HG03565 (cell line): ENCODE data around the gene FDXACB1.
"Not testable (repeated sequence)": the region's sequence is repeated elsewhere in the genome, so short reads cannot be mapped to it uniquely, and the experiment has no call there.

Experiments
- ATAC-seq: cut with Tn5 transposase; IDR thresholded peaks from one replicate; pipeline ENCODE4 v1.9.1; 2021; ENCODE audit warnings: mild to moderate bottlenecking, moderate library complexity; ENCODE audit not compliant: unreplicated experiment

Gene FDXACB1

DNA sequence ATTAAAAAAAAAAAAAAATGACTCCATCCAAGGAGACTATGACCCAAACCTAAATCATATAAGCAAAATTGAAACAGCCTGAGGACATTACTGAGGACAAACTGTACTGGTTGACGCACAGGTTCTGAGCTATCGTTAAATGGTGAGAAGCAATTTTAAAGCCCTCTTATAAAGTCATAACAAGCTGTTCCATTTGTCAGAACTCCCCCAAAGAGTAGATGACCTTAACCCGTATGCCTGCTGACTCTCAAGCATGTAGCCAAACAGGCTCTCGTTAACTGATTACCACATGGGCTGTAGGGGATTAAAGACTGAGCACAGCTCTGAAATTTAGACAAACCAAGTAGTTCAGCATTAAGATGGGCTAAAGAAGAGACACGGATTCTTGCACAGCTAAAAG, 30.4 kb upstream of the FDXACB1 start:
- ATAC-seq: no peak

DNA sequence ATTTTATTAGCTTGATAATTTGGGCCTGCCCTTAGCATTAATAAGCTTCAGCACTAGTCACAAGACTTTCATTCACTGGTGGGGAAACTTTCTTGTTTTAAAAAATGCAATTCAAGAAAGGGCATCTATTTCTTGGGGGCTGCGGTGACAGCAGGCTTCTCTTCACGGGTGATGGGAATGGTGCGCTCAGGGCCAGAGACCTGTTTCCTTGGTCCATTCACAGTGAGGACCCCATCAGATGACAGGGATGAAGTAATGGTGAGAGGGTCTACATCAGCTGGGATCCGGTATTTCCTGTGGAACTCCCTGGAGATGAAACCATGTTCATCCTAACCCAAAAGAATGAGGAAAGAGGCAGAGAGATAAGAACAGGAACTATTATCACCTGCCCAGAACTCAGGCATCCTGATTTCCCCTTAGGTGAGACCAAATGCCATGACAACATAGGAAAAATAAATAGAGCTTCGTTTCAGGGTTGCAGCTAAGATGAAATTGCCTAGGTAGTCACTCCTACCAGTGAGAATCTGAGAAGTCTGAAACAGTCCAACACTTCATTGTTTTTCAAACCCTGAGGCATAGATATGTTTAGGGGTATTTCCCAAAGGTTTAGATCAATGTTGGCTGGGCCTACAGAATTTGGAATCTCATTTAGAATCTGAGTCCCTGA, 29.8 kb upstream of the FDXACB1 start:
- no peak for ATAC-seq

DNA sequence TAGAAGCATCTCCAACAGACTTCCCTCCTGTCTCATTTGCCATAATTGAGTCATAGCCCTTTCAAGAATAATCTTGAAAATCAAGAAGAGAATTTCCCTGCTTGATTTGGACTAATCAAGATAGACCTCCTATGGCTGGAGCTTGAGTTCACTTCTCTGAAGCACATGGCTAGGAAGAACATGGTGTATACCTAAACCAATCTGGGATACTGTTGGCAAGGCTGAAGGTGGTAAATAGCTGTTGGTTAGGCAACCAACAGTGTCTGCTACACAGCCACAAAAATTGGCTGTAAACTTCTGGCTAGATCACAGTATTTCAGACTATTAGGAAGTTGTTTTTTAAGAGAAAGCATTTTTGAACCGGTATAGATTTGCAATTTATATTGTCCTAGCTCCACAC, 27.7 kb upstream of the FDXACB1 start:
- ATAC-seq: no peak

DNA sequence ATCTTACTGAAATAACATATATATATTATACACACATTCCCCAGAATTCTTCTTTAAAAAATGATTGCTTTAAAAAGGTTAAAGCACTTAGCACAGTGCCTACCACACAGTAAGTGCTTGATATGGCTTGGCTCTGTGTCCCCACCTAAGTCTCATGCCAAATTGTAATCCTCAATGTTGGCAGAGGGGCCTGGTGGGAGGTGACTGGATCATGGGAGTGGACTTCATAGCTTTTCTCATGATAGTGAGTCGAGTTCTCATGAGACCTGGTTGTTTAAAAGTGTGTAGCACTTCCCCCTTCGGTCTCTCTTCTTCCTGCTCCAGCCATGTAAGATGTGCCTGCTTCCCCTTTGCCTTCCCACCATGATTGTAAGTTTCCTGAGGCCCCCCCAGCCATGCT, 26.4 kb upstream of the FDXACB1 start:
- no peak for ATAC-seq

DNA sequence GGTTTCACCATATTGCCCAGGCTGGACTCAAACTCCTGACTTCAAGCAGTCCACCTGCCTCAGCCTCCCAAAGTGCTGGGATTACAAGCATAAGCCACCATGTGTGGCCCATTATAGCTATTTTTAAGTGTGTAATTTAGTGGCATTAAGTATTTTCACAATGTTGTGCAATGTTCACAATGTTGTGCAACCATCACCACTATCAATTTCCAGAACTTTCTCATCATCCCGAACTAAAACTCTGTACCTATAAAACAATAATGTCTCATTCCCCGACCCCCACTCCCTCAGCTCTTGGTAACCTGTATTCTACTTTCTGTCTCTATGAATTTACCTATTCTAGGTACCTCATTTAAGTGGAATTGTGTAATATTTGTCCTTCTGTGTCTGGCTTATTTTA, 7.9 kb upstream of the FDXACB1 start:
- ATAC-seq: no peak

DNA sequence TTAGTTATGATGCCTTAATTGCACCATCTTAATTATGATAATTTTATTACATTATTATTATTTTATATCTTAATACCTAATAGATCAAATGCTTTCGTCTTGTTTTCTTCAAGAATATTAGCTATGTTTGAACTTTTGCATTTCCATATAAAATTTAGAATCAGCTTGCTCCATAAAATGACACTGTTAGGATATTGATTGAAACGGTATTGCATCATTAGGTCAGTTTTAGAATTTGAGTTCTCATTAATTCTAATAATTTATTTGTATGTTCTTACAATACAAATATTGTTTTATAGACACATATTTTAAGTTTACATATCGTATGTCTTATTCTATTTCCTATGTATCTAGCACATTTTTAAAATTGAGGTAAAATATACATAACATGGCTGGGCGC, 7.1 kb upstream of the FDXACB1 start:
- ATAC-seq: no peak

DNA sequence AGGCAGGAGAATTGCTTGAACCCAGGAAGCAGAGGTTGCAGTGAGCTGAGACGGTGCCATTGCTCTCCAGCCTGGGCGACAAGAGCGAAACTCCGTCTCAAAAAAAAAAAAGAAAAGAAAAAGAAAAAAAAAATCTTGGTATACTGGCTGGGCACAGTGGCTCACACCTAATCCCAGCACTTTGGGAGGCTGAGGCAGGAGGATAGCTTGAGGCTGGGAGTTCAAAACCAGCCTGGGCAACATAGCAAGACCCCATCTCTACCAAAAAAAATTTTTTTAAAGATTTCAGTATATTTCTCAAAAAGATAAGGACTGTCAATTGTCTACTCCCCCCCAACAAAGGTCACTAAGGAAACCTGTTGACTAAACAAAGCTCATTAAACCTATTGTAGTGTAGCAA, 6.1 kb upstream of the FDXACB1 start:
- ATAC-seq: not testable (repeated sequence)

DNA sequence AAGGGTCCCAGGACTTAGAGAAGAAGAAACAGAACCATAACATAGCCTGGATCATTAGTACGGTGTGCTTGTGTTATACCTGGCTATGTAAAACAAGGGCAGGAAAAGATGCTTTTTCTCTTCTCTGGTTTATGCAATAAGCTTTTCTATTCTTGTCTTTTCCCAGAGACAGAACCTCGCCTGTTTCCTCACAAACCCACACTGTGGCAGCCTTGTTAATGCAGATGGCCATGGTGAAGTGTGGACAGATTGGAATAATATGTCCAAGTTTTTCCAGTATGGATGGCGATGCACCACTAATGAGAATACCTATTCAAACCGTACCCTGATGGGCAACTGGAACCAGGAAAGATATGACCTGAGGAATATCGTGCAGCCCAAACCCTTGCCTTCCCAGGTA, 3.2 kb upstream of the FDXACB1 start:
- no peak for ATAC-seq

DNA sequence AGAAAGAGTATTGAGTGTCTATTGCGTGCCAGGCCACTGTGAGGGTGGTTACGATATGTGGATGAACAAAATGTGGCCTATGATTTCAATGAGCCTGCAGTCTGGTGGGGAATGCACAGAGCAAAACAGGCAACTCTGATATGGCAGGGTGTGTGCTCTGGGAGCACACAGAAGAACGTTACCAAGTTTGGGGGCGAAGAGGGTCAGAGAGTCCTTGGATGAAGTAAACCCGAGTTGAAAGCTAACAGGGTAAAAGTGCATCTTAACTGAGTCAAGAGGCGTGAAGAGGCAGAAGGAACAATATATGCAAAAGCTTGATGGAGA, 634 bp upstream of the FDXACB1 start:
- ATAC-seq: no peak

DNA sequence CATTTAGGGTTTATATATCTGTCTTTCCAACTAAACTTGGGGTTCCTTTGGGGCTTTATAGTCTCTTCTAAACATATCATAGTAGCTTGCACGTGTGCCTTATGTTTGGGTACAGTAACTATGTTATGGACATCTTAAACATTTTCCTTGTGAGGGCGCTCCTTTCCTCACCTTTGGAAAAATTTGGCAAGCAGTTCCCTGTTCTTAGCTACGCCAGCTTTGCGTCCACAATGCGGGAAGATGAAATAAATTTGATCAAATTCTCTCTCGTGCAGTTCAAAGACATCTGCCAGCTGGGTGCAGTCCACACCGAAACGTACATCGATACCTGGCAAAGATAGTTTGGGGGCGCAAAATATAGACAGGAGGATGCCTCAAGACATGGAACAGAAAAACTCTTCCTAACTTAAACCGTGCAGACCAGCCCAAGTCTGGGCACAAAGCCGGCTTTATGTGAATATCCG, 548 bp downstream of the FDXACB1 start:
- ATAC-seq: no peak

DNA sequence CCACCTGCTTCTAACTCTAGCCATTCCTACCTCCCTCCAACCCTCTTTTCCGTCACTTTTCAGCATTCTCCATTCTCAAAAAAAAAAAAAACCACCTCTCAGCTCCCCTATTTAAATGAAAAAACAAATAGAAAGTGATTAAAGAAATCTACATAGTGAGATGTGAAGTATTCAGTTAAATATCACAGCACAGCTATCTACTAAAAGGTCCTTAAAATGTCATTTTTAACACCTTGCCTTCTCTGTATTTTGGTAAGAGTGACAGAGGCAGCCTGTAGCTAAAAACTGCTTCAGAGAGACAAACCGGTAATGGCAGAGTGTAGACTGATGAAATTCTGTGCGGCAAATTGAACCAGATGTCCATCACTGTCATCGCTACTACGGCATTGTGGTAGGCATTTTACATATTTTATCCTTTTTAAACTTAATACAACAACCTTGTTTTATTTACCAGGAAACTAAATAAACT, 7.2 kb downstream of the FDXACB1 start:
- ATAC-seq: no peak

DNA sequence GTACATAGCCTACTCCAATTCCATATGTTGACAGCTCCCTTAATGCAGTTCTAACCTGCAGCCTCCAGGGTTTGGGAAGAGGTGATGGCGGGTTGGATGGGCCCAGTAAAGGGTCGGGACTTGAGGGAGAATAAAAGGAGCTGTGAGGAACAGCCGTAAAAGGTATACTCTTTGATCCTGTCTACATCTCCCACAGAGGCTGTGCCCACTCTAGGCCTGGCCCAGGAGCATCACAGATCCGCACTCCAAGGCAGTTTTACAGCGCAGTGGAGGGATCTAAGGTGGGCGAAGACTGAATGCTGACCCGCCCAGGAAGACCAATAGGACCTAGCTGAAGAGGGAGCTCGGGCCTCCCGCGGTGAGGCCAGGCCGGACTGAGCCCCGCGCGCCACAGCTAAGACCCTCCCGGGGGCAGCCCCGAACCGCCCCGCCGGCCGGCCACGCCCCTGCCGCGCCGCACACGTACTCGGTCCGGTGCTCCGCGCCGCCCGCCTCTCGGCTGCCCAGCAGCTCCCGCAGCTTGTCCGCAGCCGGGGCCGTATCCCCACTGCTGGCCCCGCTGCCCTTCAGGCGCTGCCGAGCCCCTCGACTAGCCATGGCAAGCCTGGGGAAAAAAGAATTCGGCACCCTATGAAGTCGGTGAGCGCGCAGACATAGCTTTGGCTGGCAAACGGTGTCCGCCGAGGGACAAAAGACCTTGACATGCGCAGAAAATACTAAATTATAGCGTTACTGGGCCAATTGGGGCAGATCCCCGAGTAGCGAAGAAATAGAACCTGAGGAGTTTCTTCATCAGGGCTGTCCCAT, 7.9 kb downstream of the FDXACB1 start, which contains the start of gene ALG9:
Gene ALG9 (minus strand): TSS at position 696 of the 807 bp plus-strand sequence. CDS start 99 bp downstream, at position 597.
- peak; percentile 70 for ATAC-seq

DNA sequence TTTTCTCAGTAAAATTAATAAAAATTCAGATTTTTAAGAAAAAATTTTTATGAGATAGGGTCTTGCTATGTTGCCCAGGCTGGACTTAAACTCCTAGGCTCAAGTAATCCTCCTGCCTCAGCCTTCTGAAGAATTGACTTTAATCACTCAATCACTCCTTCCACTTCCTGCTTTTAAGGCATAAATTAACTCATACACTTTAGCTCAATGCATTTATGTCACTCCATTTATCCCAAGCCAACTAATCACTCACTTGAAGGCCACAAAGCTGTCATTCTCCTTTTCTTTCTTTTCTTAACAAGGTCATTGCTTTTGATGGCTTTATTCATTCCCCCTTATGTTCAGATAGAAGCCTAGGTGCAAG, 8.5 kb downstream of the FDXACB1 start:
- ATAC-seq: no peak

DNA sequence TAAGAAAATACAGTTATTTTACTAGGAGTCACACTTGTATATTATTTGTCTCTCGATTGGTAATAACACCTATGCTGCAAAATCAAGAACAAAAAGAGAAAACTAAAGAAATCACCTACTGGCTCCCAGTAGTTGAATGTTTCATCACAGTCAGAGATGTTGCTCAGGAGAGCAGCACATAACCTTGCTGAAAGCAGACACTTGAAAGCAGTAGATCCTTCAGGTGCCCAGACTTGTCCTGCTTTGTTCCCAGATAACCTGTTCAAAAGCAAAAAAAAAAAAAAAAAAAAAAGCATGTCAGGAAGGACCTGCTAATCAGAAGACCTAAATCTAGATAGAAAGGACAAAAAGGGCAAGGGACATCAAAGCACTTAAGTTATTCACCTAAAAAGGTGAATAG, 8.9 kb downstream of the FDXACB1 start:
- no peak for ATAC-seq

DNA sequence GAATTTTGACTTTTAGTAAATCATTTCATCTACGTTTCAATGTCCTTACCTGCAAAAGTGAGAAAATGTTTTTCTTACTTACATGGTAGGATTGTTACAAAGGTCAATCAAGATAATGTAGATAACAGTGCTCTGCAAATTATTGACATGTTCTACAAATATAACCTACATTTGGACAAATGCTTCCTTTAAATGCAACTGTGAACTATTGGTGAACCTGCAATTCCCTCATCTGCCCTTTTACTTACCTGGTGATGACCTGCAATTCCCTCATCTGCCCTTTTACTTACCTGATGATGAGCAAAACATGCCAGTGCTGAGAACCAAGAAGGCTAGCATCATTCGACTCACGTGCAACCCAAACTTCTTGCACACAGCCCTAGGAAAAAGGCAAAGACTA, 18.7 kb downstream of the FDXACB1 start:
- ATAC-seq: no peak

DNA sequence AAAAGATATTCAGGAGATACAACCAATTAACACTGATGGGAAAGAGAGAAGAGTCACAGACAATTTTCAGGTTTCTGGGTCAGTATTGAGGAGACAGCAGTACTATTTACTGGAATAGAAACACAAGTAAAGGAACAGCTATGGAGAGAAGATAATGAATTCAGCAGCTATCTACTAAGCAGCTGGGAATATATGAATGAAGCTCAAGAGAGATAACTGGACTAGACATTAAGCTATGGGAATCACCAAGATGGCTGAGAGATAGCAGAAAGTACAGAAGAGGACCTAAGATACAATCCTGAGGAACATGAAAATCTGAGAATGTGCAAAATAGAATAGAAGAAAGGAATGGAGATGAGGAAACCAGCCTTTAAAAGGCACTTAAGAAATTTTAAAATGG, 23.5 kb downstream of the FDXACB1 start:
- no peak for ATAC-seq

DNA sequence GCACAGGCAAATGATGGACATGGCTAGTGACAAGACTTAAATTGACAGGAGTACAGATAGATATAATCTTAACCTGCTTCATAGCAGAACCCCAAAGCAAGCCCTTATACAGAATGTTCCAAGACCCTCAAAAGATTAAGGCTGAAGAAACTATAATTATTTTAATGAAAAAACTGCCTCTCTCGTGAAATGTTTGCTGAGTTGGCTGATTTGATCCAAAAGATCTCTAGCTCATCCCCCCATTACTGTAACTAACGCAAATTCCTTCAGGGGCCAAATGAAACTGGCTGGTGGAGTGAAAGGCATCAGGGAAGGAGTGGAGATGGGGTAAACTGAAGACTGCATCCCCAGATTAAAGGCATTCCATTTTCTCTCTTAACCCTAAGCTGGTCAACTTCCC, 26.9 kb downstream of the FDXACB1 start:
- ATAC-seq: no peak

DNA sequence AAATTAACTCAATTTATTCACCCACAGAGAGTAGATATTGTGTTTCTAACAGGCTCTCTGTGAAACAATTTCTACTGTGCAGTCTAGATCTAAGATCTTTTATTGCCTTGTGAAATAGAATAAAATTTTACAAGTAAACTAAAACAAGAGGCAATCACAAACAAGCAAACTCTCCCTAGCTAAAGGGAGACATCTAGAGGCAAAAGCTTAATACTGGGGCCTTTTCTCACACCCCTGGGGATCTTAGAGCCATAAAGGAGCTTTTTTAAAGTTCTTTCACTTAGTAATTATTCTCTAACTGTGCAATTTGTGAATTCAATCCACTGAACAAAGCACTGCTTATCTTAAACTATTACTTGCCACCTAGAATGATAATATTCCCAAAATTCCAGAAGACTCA, 27.3 kb downstream of the FDXACB1 start:
- ATAC-seq: no peak

DNA sequence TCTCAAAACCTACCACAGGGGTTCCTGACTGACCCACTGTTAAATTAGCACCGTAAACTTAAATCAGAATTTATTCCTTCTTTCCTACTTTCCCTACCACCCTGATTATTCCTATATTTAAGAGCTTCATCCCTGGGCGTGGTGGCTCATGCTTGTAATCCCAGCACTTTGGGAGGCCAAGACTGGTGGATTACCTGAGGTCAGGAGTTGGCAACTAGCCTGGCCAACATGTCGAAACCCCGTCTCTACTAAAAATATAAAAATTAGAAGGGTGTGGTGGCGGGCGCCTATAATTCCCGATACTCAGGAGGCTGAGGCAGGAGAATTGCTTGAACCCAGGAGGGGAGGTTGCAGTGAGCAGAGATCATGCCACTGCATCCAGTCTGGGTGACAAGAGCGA, 27.9 kb downstream of the FDXACB1 start:
- no peak for ATAC-seq

DNA sequence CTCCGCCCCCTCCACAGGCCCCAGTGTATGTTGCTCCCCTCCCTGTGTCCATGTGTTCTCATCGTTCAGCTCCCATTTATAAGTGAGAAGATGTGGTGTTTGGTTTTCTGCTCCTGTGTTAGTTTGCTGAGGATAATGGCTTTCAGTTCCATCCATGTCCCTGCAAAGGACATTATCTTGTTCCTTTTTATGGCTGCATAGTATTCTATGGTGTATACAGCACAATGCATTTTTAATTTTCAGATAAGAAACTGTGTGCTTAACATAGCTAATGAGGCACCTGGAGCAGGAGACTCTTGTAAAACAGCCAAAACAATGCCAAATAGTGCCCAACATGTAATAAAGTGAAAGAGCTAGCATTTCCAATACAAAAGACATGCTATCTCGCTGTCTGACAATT, 29.3 kb downstream of the FDXACB1 start:
- ATAC-seq: no peak

DNA sequence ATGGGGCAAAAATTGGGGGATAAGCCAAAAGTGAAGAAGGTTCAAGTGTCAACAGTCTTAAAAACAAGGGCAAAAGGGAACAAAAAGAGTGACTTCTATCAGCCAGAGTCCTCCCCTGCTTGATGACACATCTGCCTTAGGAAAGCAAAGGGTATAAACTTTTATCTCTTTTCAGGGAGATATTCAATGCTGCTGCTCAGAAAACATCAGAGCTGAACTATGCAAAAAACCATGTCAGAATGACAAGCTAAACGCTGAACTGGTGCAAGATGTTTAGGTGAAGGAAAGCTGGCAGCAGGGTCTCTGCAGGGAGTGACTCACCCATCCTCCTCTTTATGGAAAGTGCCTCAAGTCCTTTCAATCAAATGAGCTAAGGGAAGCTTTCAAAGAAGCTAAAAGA, 32.3 kb downstream of the FDXACB1 start:
- ATAC-seq: no peak

DNA sequence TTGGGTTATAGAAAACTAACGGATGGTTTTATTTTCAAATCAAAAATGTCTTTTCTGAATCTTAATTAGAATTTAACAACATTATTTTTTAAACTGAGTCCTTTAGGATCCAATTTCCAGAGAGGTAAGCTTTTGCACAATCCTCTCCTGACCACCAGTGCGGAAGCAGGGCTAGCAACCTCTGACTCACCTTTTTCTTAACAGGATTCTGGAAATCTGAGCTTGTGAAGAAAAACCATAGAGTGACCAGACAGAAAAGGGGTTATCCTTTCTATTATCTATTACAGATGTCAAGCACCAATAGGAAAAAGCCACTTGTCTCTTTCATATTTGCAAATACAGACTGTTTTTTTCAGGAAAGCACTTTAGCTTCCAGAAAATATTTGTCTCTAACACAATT, 32.9 kb downstream of the FDXACB1 start:
- no peak for ATAC-seq
